ENCODE results near the gene SLC22A8.

DNA sequence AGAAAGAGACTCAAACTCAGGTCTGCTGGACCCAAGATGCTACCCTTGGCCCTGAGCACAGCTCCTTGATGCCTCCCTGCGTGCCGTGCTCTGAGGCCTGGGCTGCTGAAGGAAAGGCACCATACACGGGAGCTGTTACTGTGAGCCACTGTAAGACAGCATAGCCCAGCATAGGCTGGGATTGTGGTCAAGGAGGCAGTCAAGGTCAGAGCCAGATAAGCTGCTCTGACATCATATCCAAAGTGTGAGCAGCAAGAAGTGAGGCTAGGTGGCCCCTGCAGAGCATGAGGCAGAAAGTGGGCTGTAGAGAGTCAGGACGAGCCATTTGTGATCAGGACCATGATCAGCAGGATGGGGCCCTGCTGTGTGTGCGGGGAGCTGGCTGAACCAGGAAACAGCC lies 7.7 kb downstream of the SLC22A8 start:
- TF ChIP-seq POLR2A (IDR thresholded peaks at IDR 0.05; ENCODE audit: low read length) (no peak), GATA1 (IDR thresholded peaks at IDR 0.05; ENCODE audit: low read depth, low read length) (no peak)

Data from erythroblast (primary cell).